ENCODE results near the gene NOL11. TPM values are rescaled to one million over a fixed set of nuclear protein-coding genes. Genes with fewer than 3 reads are reported as not detected.

The NOL11 gene
- total and polyA plus RNA-seq, 2 of the 8 experiments (the other 6 are each of a cell fraction or from before 2014, with no cell fraction given), result 58.0 to 97.2 TPM

GRCh38 chr17:67752160-67752559 lies 34.4 kb downstream of the NOL11 start (continued):
- TF ChIP-seq CHD7 (IDR thresholded peaks at IDR 0.05; ENCODE audit: insufficient replicate concordance, low read length), result peak; percentile 53
- 0 out of 2 replicates have a peak, but pooled peaks have one; percentile 13 for TF ChIP-seq SP1 (IDR thresholded peaks at IDR 0.05; ENCODE audit: low read depth, low read length)
- TF ChIP-seq HDAC2 (IDR thresholded peaks at IDR 0.05; ENCODE audit: borderline replicate concordance in 1 of 2, low read depth in 2 of 2, low read length in 2 of 2), result peak in 1 of 2 experiments; percentile 97; a peak in 1 of 4 replicates
- peak; percentile 93 for TF ChIP-seq POU5F1 (IDR thresholded peaks at IDR 0.05; ENCODE audit: low read depth, low read length)
